GM23338 (cell line): ENCODE measurements around the gene CD300H. TPM values are rescaled to one million over a fixed set of nuclear protein-coding genes. Genes with fewer than 3 reads are reported as not detected.

Experiments
- ATAC-seq: fragments of 200-7000 bp; cut with Tn5 transposase; 3 replicates; pipeline ENCODE4 v1.9.1; 2020
- DNase-seq: peaks from one replicate; pipeline ENCODE4 v3.0.0-alpha.2; 2015; ENCODE audit warnings: low spot score
- H2AFZ ChIP-seq: fragments of 200-600 bp; sonication (generic); 2 replicates; pipeline ENCODE4 v1.8.0; 2016; ENCODE audit warnings: antibody characterized with exemption, mild to moderate bottlenecking, moderate library complexity
- H3F3A ChIP-seq: fragments of 200-600 bp; sonication (generic); replicated peaks from 2 replicates; pipeline ENCODE4 v1.8.0; 2017; ENCODE audit warnings: antibody characterized with exemption, mixed run types, low read depth
- H3K27ac ChIP-seq: fragments of 200-600 bp; sonication (generic); 2 replicates; pipeline ENCODE4 v1.6.1; 2016; ENCODE audit warnings: low read depth
- H3K27me3 ChIP-seq: fragments of 200-600 bp; sonication (generic); 2 replicates; pipeline ENCODE4 v1.8.0; 2016; ENCODE audit warnings: mild to moderate bottlenecking, mixed run types, moderate library complexity; ENCODE audit not compliant: insufficient read depth
- H3K36me3 ChIP-seq: fragments of 200-600 bp; sonication (generic); 2 replicates; pipeline ENCODE4 v1.8.0; 2016; ENCODE audit warnings: mild to moderate bottlenecking; ENCODE audit not compliant: insufficient read depth
- H3K4me1 ChIP-seq: fragments of 200-600 bp; sonication (generic); 2 replicates; pipeline ENCODE4 v1.8.0; 2016; ENCODE audit warnings: mild to moderate bottlenecking, moderate library complexity; ENCODE audit not compliant: insufficient read depth
- H3K4me2 ChIP-seq: fragments of 200-600 bp; sonication (generic); 2 replicates; pipeline ENCODE4 v1.7.1; 2017; ENCODE audit warnings: mixed run types
- H3K4me3 ChIP-seq: fragments of 200-600 bp; sonication (generic); 2 replicates; pipeline ENCODE4 v1.6.1; 2016; ENCODE audit warnings: mixed run types
- H3K79me2 ChIP-seq: fragments of 200-600 bp; sonication (generic); replicated peaks from 2 replicates; pipeline ENCODE4 v1.8.0; 2017; ENCODE audit warnings: mild to moderate bottlenecking; ENCODE audit not compliant: insufficient read depth
- H3K9me2 ChIP-seq: fragments of 200-600 bp; sonication (generic); 2 replicates; pipeline ENCODE4 v1.8.0; 2017; ENCODE audit not compliant: insufficient read depth
- H4K20me1 ChIP-seq: fragments of 200-600 bp; sonication (generic); replicated peaks from 2 replicates; pipeline ENCODE4 v1.8.0; 2017; ENCODE audit warnings: mild to moderate bottlenecking; ENCODE audit not compliant: insufficient read depth
- H3K27ac Mint-ChIP-seq: 2 replicates; pipeline ENCODE4 v1.8.0; 2020; ENCODE audit warnings: inconsistent platforms, mild to moderate bottlenecking, moderate library complexity, mixed read lengths
- H3K27me3 Mint-ChIP-seq: 3 replicates; pipeline ENCODE4 v1.8.0; 2022; ENCODE audit warnings: low read depth, mild to moderate bottlenecking, moderate library complexity, mixed read lengths, inconsistent platforms; ENCODE audit not compliant: insufficient read depth, poor library complexity
- H3K36me3 Mint-ChIP-seq: 3 replicates; pipeline ENCODE4 v1.8.0; 2021; ENCODE audit warnings: low read depth, mild to moderate bottlenecking, inconsistent platforms, moderate library complexity, mixed read lengths
- H3K4me1 Mint-ChIP-seq: 3 replicates; pipeline ENCODE4 v1.8.0; 2020; ENCODE audit warnings: mild to moderate bottlenecking, inconsistent platforms, mixed read lengths
- H3K4me3 Mint-ChIP-seq: 3 replicates; pipeline ENCODE4 v1.8.0; 2021; ENCODE audit warnings: moderate library complexity, mild to moderate bottlenecking, inconsistent platforms, mixed read lengths
- H3K9me3 Mint-ChIP-seq: 3 replicates; pipeline ENCODE4 v1.8.0; 2020; ENCODE audit warnings: moderate library complexity, mild to moderate bottlenecking, inconsistent platforms, mixed read lengths
- CREB1 ChIP-seq: fragments of 250-450 bp; sonication (Bioruptor Pico); IDR thresholded peaks from 2 replicates; pipeline ENCODE4 v1.5.0; 2020; ENCODE audit warnings: low read depth, mild to moderate bottlenecking, moderate library complexity
- CTCF ChIP-seq, 2 experiments: fragments of 200-600 bp in 1 of 2; sonication (generic) in 1 of 2; conservative IDR thresholded peaks; 2 replicates each; pipeline versions ENCODE4 v1.5.1 to v1.6.1; 2016 to 2017; ENCODE audit warnings: antibody characterized with exemption in 2 of 2, low read depth in 2 of 2, mild to moderate bottlenecking in 2 of 2, moderate library complexity in 1 of 2
- EZH2phosphoT487 ChIP-seq: fragments of 200-600 bp; sonication (generic); IDR thresholded peaks from one replicate; pipeline ENCODE4 v1.8.1; 2018; ENCODE audit warnings: antibody characterized with exemption; ENCODE audit not compliant: unreplicated experiment
- JUNB ChIP-seq: IDR thresholded peaks from one replicate; pipeline ENCODE4 v1.6.1; 2016; ENCODE audit warnings: antibody characterized with exemption; ENCODE audit not compliant: unreplicated experiment
- NANOG ChIP-seq: IDR thresholded peaks from 2 replicates; pipeline ENCODE4 v1.6.1; 2016; ENCODE audit warnings: antibody characterized with exemption, borderline replicate concordance
- ZNF114 ChIP-seq: fragments of 250-450 bp; sonication (Bioruptor Pico); IDR thresholded peaks from 2 replicates; pipeline ENCODE4 v1.5.0; 2020; ENCODE audit warnings: mild to moderate bottlenecking, moderate library complexity
- ZNF462 ChIP-seq: fragments of 250-450 bp; sonication (Bioruptor Pico); IDR thresholded peaks from 2 replicates; pipeline ENCODE4 v1.5.0; 2020; ENCODE audit warnings: mild to moderate bottlenecking, moderate library complexity
- polyA plus RNA-seq: library from polyadenylated mRNA; unstranded; fragments of >200 nt; fragmentation: Nextera tagmentation; extraction: Ambion mirVana; gene quantifications from 2 replicates; pipeline ENCODE4 v1.2.1, GENCODE V29; 2016
- total RNA-seq: library from RNA; depleted of rRNA; stranded (reverse); fragments of >200 nt; shearing (Covaris generic); gene quantifications from 2 replicates; pipeline ENCODE4 v1.2.3, GENCODE V29; 2014

Gene CD300H
- total and polyA plus RNA-seq, 2 experiments from 2014 or later = not detected

- Mint-ChIP-seq H3K4me3 (no peak overlapping the region), H3K27ac (no peak overlapping the region), H3K9me3 (peaks cover 11% of the 10 kb centered on the region), H3K27me3 (peaks cover 11% of the 10 kb centered on the region), H3K4me1 (peaks cover 12% of the 10 kb centered on the region; the same call in 2 of the 3 replicates), H3K36me3 (peaks cover 10% of the 10 kb centered on the region)
- Histone ChIP-seq H3K4me3 (no peak overlapping the region), H3K9me2 (no peaks in the 10 kb centered on the region; the same call in 1 of the 2 replicates), H3K79me2 (no peaks in the 10 kb centered on the region), H4K20me1 (no peaks in the 10 kb centered on the region), H3K4me2 (no peak overlapping the region), H3K4me1 (0 out of 2 replicates have a peak, but pooled peaks cover 3% of the 10 kb centered on the region), H3F3A (0 out of 2 replicates have a peak, but pooled peaks cover 2% of the 10 kb centered on the region), H3K36me3 (no peaks in the 10 kb centered on the region), H3K27ac (no peak overlapping the region), H2AFZ (no peak overlapping the region), H3K27me3 (no peaks in the 10 kb centered on the region)
- TF ChIP-seq ZNF114 (CRISPR knock-in tag) = no peak
- TF ChIP-seq EZH2phosphoT487 = no peak
- TF ChIP-seq CTCF (conservative IDR thresholded peaks at IDR 0.05; ENCODE audit: low read depth in 2 of 2) = no peak
- no peak for ATAC-seq
- no peak for DNase-seq
Measured at GRCh38 chr17:74563358-74563757, 4.0 kb downstream of the CD300H start.

- DNase-seq = no peak
- Histone ChIP-seq H3K4me1 (0 out of 2 replicates have a peak, but pooled peaks cover 4% of the 10 kb centered on the region), H3K9me2 (peaks cover 4% of the 10 kb centered on the region; the same call in 1 of the 2 replicates), H4K20me1 (no peaks in the 10 kb centered on the region), H3K4me2 (no peak overlapping the region), H3K27me3 (no peaks in the 10 kb centered on the region), H3K27ac (no peak overlapping the region), H3K36me3 (0 out of 2 replicates have a peak, but pooled peaks cover 3% of the 10 kb centered on the region), H3K4me3 (no peak overlapping the region), H3F3A (no peaks in the 10 kb centered on the region), H2AFZ (no peak overlapping the region), H3K79me2 (no peaks in the 10 kb centered on the region)
- ATAC-seq = no peak
- no peak for TF ChIP-seq CREB1 (CRISPR knock-in tag)
- Mint-ChIP-seq H3K4me1 (peaks cover 12% of the 10 kb centered on the region; the same call in 2 of the 3 replicates), H3K9me3 (peaks cover 28% of the 10 kb centered on the region), H3K4me3 (no peak overlapping the region), H3K27me3 (peaks cover 11% of the 10 kb centered on the region), H3K36me3 (peaks cover 15% of the 10 kb centered on the region), H3K27ac (no peak overlapping the region)
Measured at GRCh38 chr17:74561586-74561985, 5.7 kb downstream of the CD300H start.

- Histone ChIP-seq H3K27ac (no peak overlapping the region), H3K4me2 (peak overlapping the region; percentile 50; the same call in 1 of the 2 replicates), H3K9me2 (peaks cover 4% of the 10 kb centered on the region; the same call in 1 of the 2 replicates), H3F3A (no peaks in the 10 kb centered on the region), H2AFZ (no peak overlapping the region), H3K4me3 (no peak overlapping the region), H3K79me2 (no peaks in the 10 kb centered on the region), H3K27me3 (no peaks in the 10 kb centered on the region), H3K36me3 (0 out of 2 replicates have a peak, but pooled peaks cover 3% of the 10 kb centered on the region), H4K20me1 (no peaks in the 10 kb centered on the region), H3K4me1 (0 out of 2 replicates have a peak, but pooled peaks cover 4% of the 10 kb centered on the region)
- Mint-ChIP-seq H3K4me1 (peaks cover 8% of the 10 kb centered on the region; the same call in 2 of the 3 replicates), H3K9me3 (peaks cover 33% of the 10 kb centered on the region), H3K27me3 (peaks cover 8% of the 10 kb centered on the region), H3K36me3 (peaks cover 19% of the 10 kb centered on the region), H3K4me3 (no peak overlapping the region), H3K27ac (no peak overlapping the region)
- DNase-seq (peak; percentile 36), ATAC-seq (peak; percentile 65)
- TF ChIP-seq EZH2phosphoT487 (no peak), ZNF114 (CRISPR knock-in tag) (no peak), NANOG (peak; percentile 44; the same call in 1 of the 2 replicates), JUNB (no peak), ZNF462 (CRISPR knock-in tag) (no peak)
Measured at GRCh38 chr17:74558882-74559519, 8.3 kb downstream of the CD300H start.
